Lung (tissue), 12 donors: ENCODE results near the gene UBE2H. TPM values are rescaled to one million over a fixed set of nuclear protein-coding genes. Genes with fewer than 3 reads are reported as not detected.

Experiments
- ATAC-seq: fragments of 200-7000 bp; cut with Tn5 transposase; one replicate; pipeline ENCODE4 v1.9.1; 2020; ENCODE audit warnings: moderate number of reproducible peaks; ENCODE audit not compliant: insufficient read depth, low FRiP score
- DNase-seq, 3 donors: peaks; one replicate each; pipeline ENCODE4 v3.0.0-alpha.2; 2013 to 2017
- H3K27ac ChIP-seq, 2 donors: one replicate each; pipeline ENCODE4 v1.5.1; 2013; ENCODE audit warnings: mild to moderate bottlenecking in 2 of 2, moderate library complexity in 2 of 2, control low read depth in 1 of 2, inconsistent platforms in 1 of 2, low read depth in 1 of 2, low read length in 1 of 2
- H3K27me3 ChIP-seq, 3 donors: one replicate each; pipeline ENCODE4 v1.5.1; 2013; ENCODE audit warnings: low read length in 2 of 3; ENCODE audit not compliant: control insufficient read depth in 3 of 3, insufficient read depth in 3 of 3
- H3K36me3 ChIP-seq, 4 donors: one replicate each; pipeline ENCODE4 v1.5.1; 2013; ENCODE audit warnings: low read length in 4 of 4, mild to moderate bottlenecking in 1 of 4, moderate library complexity in 1 of 4; ENCODE audit not compliant: control insufficient read depth in 4 of 4, insufficient read depth in 4 of 4
- H3K4me1 ChIP-seq, 5 donors: one replicate each; pipeline ENCODE4 v1.5.1; 2013; ENCODE audit warnings: low read length in 5 of 5, mild to moderate bottlenecking in 2 of 5, moderate library complexity in 1 of 5; ENCODE audit not compliant: control insufficient read depth in 5 of 5, insufficient read depth in 5 of 5
- H3K4me3 ChIP-seq: one replicate; pipeline ENCODE4 v1.5.1; 2013; ENCODE audit warnings: mild to moderate bottlenecking, control low read depth, moderate library complexity
- H3K9ac ChIP-seq, 2 donors: one replicate each; pipeline ENCODE4 v1.5.1; 2013; ENCODE audit warnings: low read length in 2 of 2, control low read depth in 1 of 2; ENCODE audit not compliant: insufficient read depth in 1 of 2
- H3K9me3 ChIP-seq, 4 donors: one replicate each; pipeline ENCODE4 v1.5.1; 2013; ENCODE audit warnings: low read length in 3 of 4, mild to moderate bottlenecking in 1 of 4, moderate library complexity in 1 of 4; ENCODE audit not compliant: control insufficient read depth in 4 of 4, insufficient read depth in 3 of 4
- WGBS, 2 donors: extraction: QIAGEN DNeasy Blood & Tissue Kit; methylation state at CpG; one replicate each; pipeline ENCODE4 v1.1.7; 2013; 5-methylcytosine and 5-hydroxymethylcytosine counted together
- polyA plus RNA-seq, 2 donors: library from polyadenylated mRNA; stranded (reverse); fragments of 200-250 nt; gene quantifications; one replicate each; pipeline ENCODE4 v1.2.1, GENCODE V29; 2013
- total RNA-seq, 2 donors: library from RNA; depleted of rRNA in 1 of 2; stranded (reverse); fragments of >200 nt in 1 of 2; gene quantifications; one replicate each; pipeline ENCODE4 v1.2.1, GENCODE V29; 2014 to 2021
- TF ChIP-seq, protein P1 (sequence below): IDR thresholded peaks from 2 replicates; pipeline ENCODE4 v1.5.1; 2012; ENCODE audit warnings: mild to moderate bottlenecking; ENCODE audit errors: control extremely low read depth, extremely low read depth
- donor health status: control.
- donor health status: control.
- donor health status: Bipolar disorder and iron deficiency.
- donor health status: healthy.
- donor health status: DM: yes; HTN: yes; CAD: no.

UBE2H gene
- total and polyA plus RNA-seq, 4 donors, result 23.0 to 102 (median 49.7) TPM

DNA sequence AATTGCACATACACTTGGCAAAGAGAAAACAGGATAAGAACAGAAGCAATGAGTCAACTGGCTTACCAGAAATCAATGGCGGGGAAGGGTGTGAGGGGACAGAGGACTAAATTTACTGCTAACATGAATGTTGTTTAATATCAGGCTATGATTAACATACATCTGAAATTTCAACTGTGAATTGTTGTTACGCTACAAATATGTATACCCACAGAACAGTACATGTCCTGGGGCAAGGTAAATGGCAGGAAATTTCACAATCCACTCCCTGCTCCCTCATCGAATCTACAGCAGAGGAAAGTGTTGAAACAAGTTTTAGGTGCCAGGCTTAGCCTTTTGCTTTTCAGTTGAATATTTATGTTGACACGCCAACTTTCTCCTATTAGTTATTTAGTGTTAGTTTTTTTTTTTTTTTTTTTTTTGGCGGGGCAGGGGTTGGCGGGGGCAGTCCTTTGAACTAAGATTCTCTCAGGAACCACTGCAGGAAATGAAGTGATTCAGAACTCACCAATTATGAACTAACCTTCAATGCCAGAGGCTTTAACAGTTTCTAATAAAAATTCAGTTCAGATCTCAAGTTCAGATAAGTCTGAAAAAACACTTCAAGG lies 99.0 kb downstream of the UBE2H start:
- H3K36me3 ChIP-seq, result peaks cover 0 to 4% (median 2%) of the 10 kb centered on the region in 4 donors
- H3K27me3 ChIP-seq, result no peaks in the 10 kb centered on the region
- peak overlapping the region; percentile 32 to 56 for H3K27ac ChIP-seq
- no peak overlapping the region for H3K4me3 ChIP-seq
- TF ChIP-seq, protein P1, sequence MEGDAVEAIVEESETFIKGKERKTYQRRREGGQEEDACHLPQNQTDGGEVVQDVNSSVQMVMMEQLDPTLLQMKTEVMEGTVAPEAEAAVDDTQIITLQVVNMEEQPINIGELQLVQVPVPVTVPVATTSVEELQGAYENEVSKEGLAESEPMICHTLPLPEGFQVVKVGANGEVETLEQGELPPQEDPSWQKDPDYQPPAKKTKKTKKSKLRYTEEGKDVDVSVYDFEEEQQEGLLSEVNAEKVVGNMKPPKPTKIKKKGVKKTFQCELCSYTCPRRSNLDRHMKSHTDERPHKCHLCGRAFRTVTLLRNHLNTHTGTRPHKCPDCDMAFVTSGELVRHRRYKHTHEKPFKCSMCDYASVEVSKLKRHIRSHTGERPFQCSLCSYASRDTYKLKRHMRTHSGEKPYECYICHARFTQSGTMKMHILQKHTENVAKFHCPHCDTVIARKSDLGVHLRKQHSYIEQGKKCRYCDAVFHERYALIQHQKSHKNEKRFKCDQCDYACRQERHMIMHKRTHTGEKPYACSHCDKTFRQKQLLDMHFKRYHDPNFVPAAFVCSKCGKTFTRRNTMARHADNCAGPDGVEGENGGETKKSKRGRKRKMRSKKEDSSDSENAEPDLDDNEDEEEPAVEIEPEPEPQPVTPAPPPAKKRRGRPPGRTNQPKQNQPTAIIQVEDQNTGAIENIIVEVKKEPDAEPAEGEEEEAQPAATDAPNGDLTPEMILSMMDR, result no peak
- H3K9ac ChIP-seq, result no peak overlapping the region
- WGBS, 2 donors, result 22 to 28% methylated on average over 6 of the region's 6 CpGs
- peaks cover 2 to 33% (median 5%) of the 10 kb centered on the region in 5 donors for H3K4me1 ChIP-seq
- H3K9me3 ChIP-seq, result no peaks in the 10 kb centered on the region
- peak; percentile 60 for ATAC-seq
- no peak for DNase-seq

DNA sequence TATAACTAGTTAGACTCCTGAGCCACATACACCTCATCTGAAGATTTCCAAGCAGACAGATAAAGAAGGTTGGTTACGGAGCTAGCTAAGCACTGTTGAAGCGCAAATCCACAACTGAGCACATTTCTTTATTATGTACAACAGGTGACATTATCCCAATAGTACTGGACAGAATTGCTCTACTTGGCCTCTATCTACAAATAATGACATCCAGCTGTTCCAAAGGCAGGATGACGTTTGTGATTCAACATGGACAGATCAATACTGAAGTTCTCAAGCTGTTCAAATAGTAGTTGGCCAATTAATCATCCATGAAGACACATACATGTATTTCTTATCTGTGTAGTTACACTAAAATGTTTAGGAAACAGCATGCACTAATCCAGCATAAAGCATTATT lies 101.0 kb downstream of the UBE2H start:
- H3K4me3 ChIP-seq, result no peak overlapping the region
- no peak overlapping the region for H3K27ac ChIP-seq
- ATAC-seq, result no peak
- no peaks in the 10 kb centered on the region for H3K9me3 ChIP-seq
- WGBS, 2 donors, result 91 to 96% methylated on average over 3 of the region's 3 CpGs
- DNase-seq, result no peak
- peaks cover 0 to 4% (median 2%) of the 10 kb centered on the region in 4 donors for H3K36me3 ChIP-seq
- TF ChIP-seq, protein P1, result no peak
- no peaks in the 10 kb centered on the region for H3K27me3 ChIP-seq
- H3K9ac ChIP-seq, result no peak overlapping the region
- H3K4me1 ChIP-seq, result peaks cover 4 to 39% (median 5%) of the 10 kb centered on the region in 5 donors

DNA sequence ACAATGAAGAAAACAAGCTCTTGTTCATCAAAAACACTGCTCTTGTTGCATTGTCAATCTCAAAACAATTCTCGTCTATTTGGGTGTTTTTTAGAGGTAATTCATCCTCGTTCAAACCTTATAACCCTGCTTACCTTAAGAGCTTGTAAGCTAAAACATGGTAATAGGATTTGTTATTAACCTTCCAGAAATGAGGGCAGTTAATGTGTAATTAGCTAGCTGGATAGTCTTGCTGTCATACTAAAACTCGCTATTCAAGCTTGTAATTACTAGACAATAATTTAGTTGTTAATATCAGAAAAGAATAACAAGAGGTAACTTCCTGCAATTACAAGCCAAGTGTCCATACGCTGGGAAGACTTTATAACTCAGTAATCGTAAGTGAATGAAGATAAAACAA lies 101.6 kb downstream of the UBE2H start:
- peaks cover 4 to 44% (median 5%) of the 10 kb centered on the region in 5 donors for H3K4me1 ChIP-seq
- TF ChIP-seq, protein P1, result no peak
- H3K9ac ChIP-seq, result no peak overlapping the region
- H3K4me3 ChIP-seq, result no peak overlapping the region
- no peaks in the 10 kb centered on the region for H3K27me3 ChIP-seq
- H3K9me3 ChIP-seq, result no peaks in the 10 kb centered on the region
- H3K27ac ChIP-seq, result no peak overlapping the region
- 78 to 86% methylated on average over 5 of the region's 5 CpGs for WGBS, 2 donors
- DNase-seq (no peak), ATAC-seq (no peak)
- H3K36me3 ChIP-seq, result peaks cover 0 to 4% (median under 1%) of the 10 kb centered on the region in 4 donors

DNA sequence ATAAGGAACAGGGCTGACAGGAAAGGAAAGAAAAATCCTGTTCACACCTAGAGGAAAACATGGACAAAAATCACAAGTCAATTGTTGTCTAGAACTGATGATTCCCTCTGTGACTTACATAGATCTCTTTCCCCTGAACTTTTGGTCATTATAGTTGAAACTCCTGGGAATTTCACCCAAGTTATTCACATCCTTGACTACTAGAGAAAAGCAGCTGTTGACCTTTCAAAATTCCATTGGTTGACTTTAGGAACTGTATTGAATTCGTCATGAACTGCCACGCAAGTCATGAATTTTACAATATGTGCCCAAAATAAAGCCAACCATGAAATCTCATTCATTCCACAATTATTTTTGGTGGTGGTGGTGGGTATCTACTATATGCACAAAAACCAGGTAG lies 104.3 kb downstream of the UBE2H start:
- Histone ChIP-seq H3K9me3 (no peaks in the 10 kb centered on the region), H3K4me1 (peaks cover 0 to 41% (median 5%) of the 10 kb centered on the region in 5 donors), H3K27me3 (no peaks in the 10 kb centered on the region), H3K36me3 (peaks cover 0 to 2% (median under 1%) of the 10 kb centered on the region in 4 donors), H3K27ac (no peak overlapping the region), H3K4me3 (no peak overlapping the region), H3K9ac (no peak overlapping the region)
- 92 to 95% methylated on average over 2 of the region's 2 CpGs for WGBS, 2 donors
- DNase-seq (no peak), ATAC-seq (no peak)
- TF ChIP-seq, protein P1, result no peak
